ENCODE data around the gene SSB.

SSB gene

DNA sequence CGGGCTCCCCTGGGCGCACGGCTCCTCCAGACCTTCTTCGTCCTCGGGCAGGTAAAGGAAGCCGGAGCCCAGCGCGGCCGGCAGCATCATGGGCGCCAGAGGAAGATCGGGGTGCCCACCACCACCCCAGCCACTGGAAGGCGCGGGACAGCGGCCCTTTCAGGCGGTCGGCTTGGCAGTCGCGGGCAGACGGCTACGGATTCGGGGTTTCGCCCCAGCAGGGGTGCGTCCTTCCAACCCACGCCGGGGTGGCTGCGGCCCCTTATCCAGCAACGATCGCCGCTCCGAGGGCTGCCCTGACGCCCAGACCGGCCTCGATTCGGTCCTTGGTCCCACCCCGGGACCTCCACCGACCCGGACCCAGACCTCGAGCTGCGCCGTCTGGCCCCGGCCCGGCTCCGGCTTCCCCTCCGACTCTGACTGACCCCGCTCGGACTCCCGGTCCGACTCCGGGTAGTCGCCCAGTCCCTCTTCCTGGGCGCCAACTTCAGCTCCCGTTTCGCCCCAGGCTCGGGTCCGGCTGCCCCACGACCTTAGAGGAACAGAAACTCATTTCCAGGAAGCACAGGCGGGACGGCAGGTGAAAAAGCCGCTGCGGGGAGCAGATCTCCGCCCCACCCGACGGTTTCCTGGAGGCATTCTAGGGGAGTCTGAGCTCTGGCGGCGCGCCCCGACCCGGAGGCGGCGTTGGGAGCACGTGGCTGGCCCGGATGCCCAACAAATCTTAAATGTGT, 30.2 kb upstream of the SSB start:
- Histone ChIP-seq H2AFZ (ENCODE audit: insufficient read depth, low read length, poor library complexity) (peak overlapping the region; percentile 20), H2AK5ac (ENCODE audit: low read length) (no peak overlapping the region), H3K27me3 (ENCODE audit: insufficient read depth, low read length) (no peaks in the 10 kb centered on the region), H3K4me2 (ENCODE audit: low read length) (no peak overlapping the region), H4K91ac (ENCODE audit: low read depth, low read length) (no peak overlapping the region), H3K27ac (ENCODE audit: low read depth, low read length) (no peak overlapping the region), H3K36me3 (ENCODE audit: control insufficient read depth in 1 of 2, insufficient read depth in 2 of 2, low read length in 2 of 2) (no peaks in the 10 kb centered on the region), H2BK12ac (ENCODE audit: low read length) (no peak overlapping the region), H3K4me1 (ENCODE audit: control insufficient read depth in 1 of 2, insufficient read depth in 2 of 2, low read length in 2 of 2) (no peaks in the 10 kb centered on the region), H2BK120ac (ENCODE audit: insufficient read depth, low read length, poor library complexity) (no peak overlapping the region), H3K14ac (ENCODE audit: low read length) (no peak overlapping the region), H3K9ac (ENCODE audit: low read length) (no peak overlapping the region), H3K79me1 (ENCODE audit: low read length) (no peaks in the 10 kb centered on the region), H3K79me2 (ENCODE audit: control insufficient read depth, insufficient read depth, low read length, poor library complexity) (no peaks in the 10 kb centered on the region), H4K12ac (ENCODE audit: low read depth, low read length) (no peak overlapping the region), H3K23ac (ENCODE audit: low read length) (no peak overlapping the region), H3K4me3 (ENCODE audit: low read depth, low read length) (no peak overlapping the region), H3K9me3 (ENCODE audit: insufficient read depth, low read depth, low read length) (no peaks in the 10 kb centered on the region), H3K4ac (ENCODE audit: low read depth, low read length) (no peak overlapping the region), H4K8ac (ENCODE audit: low read depth, low read length) (no peak overlapping the region), H3K18ac (ENCODE audit: low read length) (no peak overlapping the region), H2BK5ac (ENCODE audit: low read depth, low read length, poor library complexity) (no peak overlapping the region)
- no CpG with 5 or more reads among the region's 72 CpGs for WGBS (ENCODE audit: extremely low coverage, insufficient coverage, insufficient read length)
- DNase-seq: no peak

DNA sequence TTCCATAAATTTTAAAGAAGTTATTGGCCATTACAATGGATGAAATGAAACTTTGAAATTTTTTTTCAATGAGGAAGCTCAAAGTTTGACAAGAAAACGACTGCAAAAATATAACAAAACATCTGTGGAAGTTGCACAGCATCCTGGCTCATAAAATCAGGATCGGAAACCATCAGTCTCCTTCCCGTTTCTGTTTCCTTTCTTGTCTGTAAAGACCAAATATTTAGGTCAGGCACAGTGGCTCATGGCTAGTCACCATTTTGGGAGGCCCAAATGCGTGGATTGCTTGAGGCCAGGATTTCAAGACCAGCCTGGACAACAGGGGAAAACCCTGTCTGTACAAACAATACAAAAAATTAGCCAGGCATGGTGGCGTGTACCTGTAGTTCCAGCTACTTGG, 27.6 kb upstream of the SSB start:
- Histone ChIP-seq H4K12ac (ENCODE audit: low read depth, low read length) (no peak overlapping the region), H3K14ac (ENCODE audit: low read length) (no peak overlapping the region), H3K9ac (ENCODE audit: low read length) (no peak overlapping the region), H2BK12ac (ENCODE audit: low read length) (no peak overlapping the region), H4K8ac (ENCODE audit: low read depth, low read length) (no peak overlapping the region), H3K18ac (ENCODE audit: low read length) (no peak overlapping the region), H2AFZ (ENCODE audit: insufficient read depth, low read length, poor library complexity) (no peak overlapping the region), H3K79me1 (ENCODE audit: low read length) (no peaks in the 10 kb centered on the region), H4K91ac (ENCODE audit: low read depth, low read length) (no peak overlapping the region), H3K9me3 (ENCODE audit: insufficient read depth, low read depth, low read length) (no peaks in the 10 kb centered on the region), H3K4ac (ENCODE audit: low read depth, low read length) (no peak overlapping the region), H3K36me3 (ENCODE audit: control insufficient read depth in 1 of 2, insufficient read depth in 2 of 2, low read length in 2 of 2) (no peaks in the 10 kb centered on the region), H3K4me2 (ENCODE audit: low read length) (no peak overlapping the region), H3K4me3 (ENCODE audit: low read depth, low read length) (no peak overlapping the region), H2BK120ac (ENCODE audit: insufficient read depth, low read length, poor library complexity) (no peak overlapping the region), H3K23ac (ENCODE audit: low read length) (no peak overlapping the region), H3K79me2 (ENCODE audit: control insufficient read depth, insufficient read depth, low read length, poor library complexity) (no peaks in the 10 kb centered on the region), H2BK5ac (ENCODE audit: low read depth, low read length, poor library complexity) (no peak overlapping the region), H3K27ac (ENCODE audit: low read depth, low read length) (no peak overlapping the region), H2AK5ac (ENCODE audit: low read length) (no peak overlapping the region), H3K27me3 (ENCODE audit: insufficient read depth, low read length) (no peaks in the 10 kb centered on the region), H3K4me1 (ENCODE audit: control insufficient read depth in 1 of 2, insufficient read depth in 2 of 2, low read length in 2 of 2) (no peaks in the 10 kb centered on the region)
- DNase-seq: no peak
- WGBS (ENCODE audit: extremely low coverage, insufficient coverage, insufficient read length): no CpG with 5 or more reads among the region's 5 CpGs

GRCh38 chr2:169771612-169772011, 27.1 kb upstream of the SSB start:
- Histone ChIP-seq H4K8ac (ENCODE audit: low read depth, low read length) (no peak overlapping the region), H3K4me3 (ENCODE audit: low read depth, low read length) (no peak overlapping the region), H3K27me3 (ENCODE audit: insufficient read depth, low read length) (no peaks in the 10 kb centered on the region), H3K4me1 (ENCODE audit: control insufficient read depth in 1 of 2, insufficient read depth in 2 of 2, low read length in 2 of 2) (no peaks in the 10 kb centered on the region), H2AK5ac (ENCODE audit: low read length) (no peak overlapping the region), H3K79me1 (ENCODE audit: low read length) (no peaks in the 10 kb centered on the region), H3K27ac (ENCODE audit: low read depth, low read length) (no peak overlapping the region), H2BK12ac (ENCODE audit: low read length) (no peak overlapping the region), H3K9ac (ENCODE audit: low read length) (no peak overlapping the region), H3K36me3 (ENCODE audit: control insufficient read depth in 1 of 2, insufficient read depth in 2 of 2, low read length in 2 of 2) (no peaks in the 10 kb centered on the region), H2AFZ (ENCODE audit: insufficient read depth, low read length, poor library complexity) (no peak overlapping the region), H3K18ac (ENCODE audit: low read length) (no peak overlapping the region), H3K4ac (ENCODE audit: low read depth, low read length) (no peak overlapping the region), H3K23ac (ENCODE audit: low read length) (no peak overlapping the region), H4K12ac (ENCODE audit: low read depth, low read length) (no peak overlapping the region), H3K79me2 (ENCODE audit: control insufficient read depth, insufficient read depth, low read length, poor library complexity) (no peaks in the 10 kb centered on the region), H3K4me2 (ENCODE audit: low read length) (no peak overlapping the region), H2BK5ac (ENCODE audit: low read depth, low read length, poor library complexity) (no peak overlapping the region), H4K91ac (ENCODE audit: low read depth, low read length) (no peak overlapping the region), H3K14ac (ENCODE audit: low read length) (no peak overlapping the region), H2BK120ac (ENCODE audit: insufficient read depth, low read length, poor library complexity) (no peak overlapping the region), H3K9me3 (ENCODE audit: insufficient read depth, low read depth, low read length) (no peaks in the 10 kb centered on the region)
- no peak for DNase-seq
- WGBS (ENCODE audit: extremely low coverage, insufficient coverage, insufficient read length): no CpG with 5 or more reads among the region's 2 CpGs

GRCh38 chr2:169772651-169773050, 26.0 kb upstream of the SSB start:
- Histone ChIP-seq H2BK5ac (ENCODE audit: low read depth, low read length, poor library complexity) (no peak overlapping the region), H3K23ac (ENCODE audit: low read length) (no peak overlapping the region), H3K4me3 (ENCODE audit: low read depth, low read length) (no peak overlapping the region), H2AK5ac (ENCODE audit: low read length) (no peak overlapping the region), H3K36me3 (ENCODE audit: control insufficient read depth in 1 of 2, insufficient read depth in 2 of 2, low read length in 2 of 2) (no peaks in the 10 kb centered on the region), H2AFZ (ENCODE audit: insufficient read depth, low read length, poor library complexity) (no peak overlapping the region), H3K79me2 (ENCODE audit: control insufficient read depth, insufficient read depth, low read length, poor library complexity) (no peaks in the 10 kb centered on the region), H3K4me2 (ENCODE audit: low read length) (no peak overlapping the region), H3K4me1 (ENCODE audit: control insufficient read depth in 1 of 2, insufficient read depth in 2 of 2, low read length in 2 of 2) (no peaks in the 10 kb centered on the region), H4K91ac (ENCODE audit: low read depth, low read length) (no peak overlapping the region), H3K4ac (ENCODE audit: low read depth, low read length) (no peak overlapping the region), H3K9me3 (ENCODE audit: insufficient read depth, low read depth, low read length) (no peaks in the 10 kb centered on the region), H3K27ac (ENCODE audit: low read depth, low read length) (no peak overlapping the region), H3K14ac (ENCODE audit: low read length) (no peak overlapping the region), H3K9ac (ENCODE audit: low read length) (no peak overlapping the region), H4K12ac (ENCODE audit: low read depth, low read length) (no peak overlapping the region), H2BK120ac (ENCODE audit: insufficient read depth, low read length, poor library complexity) (no peak overlapping the region), H2BK12ac (ENCODE audit: low read length) (no peak overlapping the region), H4K8ac (ENCODE audit: low read depth, low read length) (no peak overlapping the region), H3K79me1 (ENCODE audit: low read length) (no peaks in the 10 kb centered on the region), H3K18ac (ENCODE audit: low read length) (no peak overlapping the region), H3K27me3 (ENCODE audit: insufficient read depth, low read length) (no peaks in the 10 kb centered on the region)
- no CpG with 5 or more reads among the region's 2 CpGs for WGBS (ENCODE audit: extremely low coverage, insufficient coverage, insufficient read length)
- no peak for DNase-seq

Measured in trophoblast cell (in vitro differentiated cells and primary cell).